ENCODE data around the gene C14orf180.
A peak's percentile ranks its signal among the peaks of the same experiment; 100 is the strongest.

Gene C14orf180

GRCh38 chr14:104580961-104581360, 1.4 kb downstream of the C14orf180 start:
- Histone ChIP-seq H3K36me3 (no peaks in the 10 kb centered on the region), H3K4me3 (ENCODE audit: low read depth, low read length) (0 out of 2 replicates have a peak overlapping the region, but pooled peaks have one; percentile 6), H3K27me3 (no peaks in the 10 kb centered on the region), H3K9me3 (no peaks in the 10 kb centered on the region), H3K4me1 (peaks cover 59% of the 10 kb centered on the region)
- peak; percentile 81 for DNase-seq
- TF ChIP-seq CTCF (IDR thresholded peaks at IDR 0.05; ENCODE audit: low read depth, low read length): no peak

GRCh38 chr14:104581521-104581920, 2.0 kb downstream of the C14orf180 start:
- H3K27me3 ChIP-seq: no peaks in the 10 kb centered on the region
- peaks cover 59% of the 10 kb centered on the region for H3K4me1 ChIP-seq
- H3K9me3 ChIP-seq: no peaks in the 10 kb centered on the region
- DNase-seq: no peak
- H3K36me3 ChIP-seq: no peaks in the 10 kb centered on the region
- 0 out of 2 replicates have a peak overlapping the region, but pooled peaks have one; percentile 6 for H3K4me3 ChIP-seq (ENCODE audit: low read depth, low read length)
- no peak for TF ChIP-seq CTCF (IDR thresholded peaks at IDR 0.05; ENCODE audit: low read depth, low read length)

- no peak for TF ChIP-seq CTCF (IDR thresholded peaks at IDR 0.05; ENCODE audit: low read depth, low read length)
- Histone ChIP-seq H3K36me3 (no peaks in the 10 kb centered on the region), H3K4me1 (peaks cover 58% of the 10 kb centered on the region), H3K4me3 (ENCODE audit: low read depth, low read length) (no peak overlapping the region), H3K27me3 (no peaks in the 10 kb centered on the region), H3K9me3 (no peaks in the 10 kb centered on the region)
- no peak for DNase-seq
Observed at GRCh38 chr14:104582005-104582404, 2.4 kb downstream of the C14orf180 start.

- peak; percentile 60 for DNase-seq
- TF ChIP-seq CTCF (IDR thresholded peaks at IDR 0.05; ENCODE audit: low read depth, low read length): no peak
- H3K4me1 ChIP-seq: peaks cover 57% of the 10 kb centered on the region
Observed at GRCh38 chr14:104582662-104583061, 3.1 kb downstream of the C14orf180 start.

GRCh38 chr14:104583424-104584306, 4.1 kb downstream of the C14orf180 start:
- Histone ChIP-seq H3K4me3 (ENCODE audit: low read depth, low read length) (no peak overlapping the region), H3K27me3 (no peaks in the 10 kb centered on the region), H3K36me3 (no peaks in the 10 kb centered on the region), H3K4me1 (peaks cover 55% of the 10 kb centered on the region), H3K9me3 (no peaks in the 10 kb centered on the region)
- no peak for TF ChIP-seq CTCF (IDR thresholded peaks at IDR 0.05; ENCODE audit: low read depth, low read length)
- DNase-seq: no peak

More at GRCh38 chr14:104582662-104583061, 3.1 kb downstream of the C14orf180 start:
- no peaks in the 10 kb centered on the region for H3K9me3 ChIP-seq
- no peak overlapping the region for H3K4me3 ChIP-seq (ENCODE audit: low read depth, low read length)
- no peaks in the 10 kb centered on the region for H3K36me3 ChIP-seq
- no peaks in the 10 kb centered on the region for H3K27me3 ChIP-seq

GRCh38 chr14:104584557-104584956, 5.0 kb downstream of the C14orf180 start:
- H3K36me3 ChIP-seq: no peaks in the 10 kb centered on the region
- H3K27me3 ChIP-seq: no peaks in the 10 kb centered on the region
- H3K9me3 ChIP-seq: no peaks in the 10 kb centered on the region
- DNase-seq: peak; percentile 61
- H3K4me3 ChIP-seq (ENCODE audit: low read depth, low read length): no peak overlapping the region
- TF ChIP-seq CTCF (IDR thresholded peaks at IDR 0.05; ENCODE audit: low read depth, low read length): no peak
- H3K4me1 ChIP-seq: peaks cover 55% of the 10 kb centered on the region

Measured in BE2C (cell line).